Heart right ventricle (tissue), 16 donors: ENCODE results near the gene ENKD1. TPM values are rescaled to one million over a fixed set of nuclear protein-coding genes. Genes with fewer than 3 reads are reported as not detected.

Experiments used
- ATAC-seq, 8 donors: fragments of 200-7000 bp; cut with Tn5 transposase; one replicate each; pipeline ENCODE4 v1.9.1; 2020; ENCODE audit warnings: mild to moderate bottlenecking in 8 of 8, moderate library complexity in 8 of 8, moderate number of reproducible peaks in 1 of 8
- DNase-seq, 2 donors: peaks; one replicate each; pipeline ENCODE4 v3.0.0-alpha.2; 2020
- H3K27ac ChIP-seq, 10 donors: fragments of 200-600 bp; sonication (generic) in 2 of 10; one replicate each; pipeline versions ENCODE4 v1.5.0 to v1.8.0; 2020 to 2022; ENCODE audit warnings: mild to moderate bottlenecking in 3 of 10
- H3K27me3 ChIP-seq, 7 donors: fragments of 200-600 bp; one replicate each; pipeline ENCODE4 v1.8.0; 2021 to 2022; ENCODE audit warnings: mild to moderate bottlenecking in 2 of 7
- H3K36me3 ChIP-seq, 9 donors: fragments of 200-600 bp; sonication (generic) in 1 of 9; one replicate each; pipeline versions ENCODE4 v1.5.0 to v1.8.0; 2020 to 2022; ENCODE audit warnings: mild to moderate bottlenecking in 2 of 9
- H3K4me1 ChIP-seq, 9 donors: fragments of 200-600 bp; sonication (generic) in 1 of 9; one replicate each; pipeline versions ENCODE4 v1.5.0 to v1.8.0; 2020 to 2022; ENCODE audit warnings: mild to moderate bottlenecking in 4 of 9
- H3K4me3 ChIP-seq, 10 donors: fragments of 200-600 bp; sonication (generic) in 2 of 10; one replicate each; pipeline versions ENCODE4 v1.5.0 to v1.8.0; 2020 to 2022; ENCODE audit warnings: mild to moderate bottlenecking in 7 of 10, moderate library complexity in 2 of 10
- H3K9me3 ChIP-seq, 11 donors: fragments of 200-600 bp in 10 of 11; sonication (generic) in 2 of 11; one replicate each; pipeline versions ENCODE4 v1.5.0 to v1.8.0; 2013 to 2022; ENCODE audit warnings: mild to moderate bottlenecking in 2 of 11, control low read depth in 1 of 11, moderate library complexity in 1 of 11
- CTCF ChIP-seq, 9 donors: fragments of 200-600 bp; sonication (generic) in 2 of 9; IDR thresholded peaks; one replicate each; pipeline versions ENCODE4 v1.5.0 to v1.8.0; 2021 to 2022; ENCODE audit warnings: antibody characterized with exemption in 9 of 9, mild to moderate bottlenecking in 5 of 9, moderate library complexity in 1 of 9
- WGBS, 2 donors: extraction: QIAGEN DNeasy Blood & Tissue Kit; methylation state at CpG; one replicate each; pipeline ENCODE4 v1.1.7; 2013; ENCODE audit warnings: inconsistent platforms in 1 of 2; 5-methylcytosine and 5-hydroxymethylcytosine counted together
- intact Hi-C, 10 donors: fragments of 100-400 bp; cut with DNase I; formaldehyde crosslinking; loops; one replicate each; pipeline versions ENCODE4 v1.11.1 to v1.14.2; 2022
- polyA plus RNA-seq, 2 donors: library from polyadenylated mRNA; stranded (reverse); fragments of 200-250 nt; gene quantifications; one replicate each; pipeline ENCODE4 v1.2.3, GENCODE V29; 2013
- total RNA-seq, 10 donors: library from RNA; stranded (reverse); fragmentation: NEBNext Ultra II Directional in 3 of 10; extraction: Animal tissue kit (Norgen Biotek cat#: 25700) in 3 of 10; gene quantifications; one replicate each; pipeline versions ENCODE4 v1.2.1 to v1.2.4, GENCODE V29; 2021 to 2023
- donor health status: Arrhythmogenic right ventricular cardiomyopathy.
- donor health status: ischemic (EF 13 %, LVEDD 7.1; RV severe dilation, severe dysfunction).
- donor health status: healthy with polysubstance abuse.
- donor health status: DM: no; HTN: yes; CAD: no.
- donor health status: DM: no; HTN: no; CAD: no.
- donor health status: ischemic (EF 25% LVEDD 6.9; RV normal size, moderate dysfunction).
- donor health status: ischemic (EF 25% LVEDD 5.7; RV mildly dilated, moderate dysfunction).
- donor health status: healthy.
- donor health status: DM: yes; HTN: yes; CAD: no.
- donor health status: Ischemic cardiomyopathy.
- donor health status: ischemic (EF 35%, LVEDD 5.7; RV mildly dilated, moderate dysfunction).
- donor health status: nonischemic (EF 11% LVEDD 7.7; RV severe dilation, severe dysfunction).
- donor health status: DM: yes; HTN: yes; CAD: no.
- donor health status: PGD.
- donor health status: ischemic (EF 29% LVEDD 5.4; RV normal size, mild dysfunction).
- donor health status: nonischemic (EF 23%, LVEDD 6.1; RV moderate dilation, normal function).

ENKD1 gene
- total and polyA plus RNA-seq, 12 donors = 3.6 to 30.9 (median 8.5) TPM

- TF ChIP-seq CTCF (IDR thresholded peaks at IDR 0.05) = no peak
- no peaks in the 10 kb centered on the region for H3K9me3 ChIP-seq
- no peak for ATAC-seq
- peaks cover 0 to 35% (median 0%) of the 10 kb centered on the region in 9 donors for H3K36me3 ChIP-seq
- no peak for DNase-seq
- peaks cover 0 to 21% (median 14%) of the 10 kb centered on the region in 7 donors for H3K27me3 ChIP-seq
- peak overlapping the region in 4 of 10 donors; percentile 77 to 92 (median 89) for H3K27ac ChIP-seq
- H3K4me3 ChIP-seq = peak overlapping the region; percentile 60 to 95 (median 82)
- intact Hi-C loops = loop anchor here in 1 of 10 donors (10.0 kb wide), 1 partner anchor 94 kb away; the partner anchor contains the start of gene CTCF
- 42 to 44% methylated on average over 17 to 21 of the region's 21 CpGs for WGBS, 2 donors
- H3K4me1 ChIP-seq = peaks cover 11 to 25% (median 19%) of the 10 kb centered on the region in 9 donors
Observed at GRCh38 chr16:67658849-67659674, 7.5 kb downstream of the ENKD1 start.

- DNase-seq (no peak), ATAC-seq (no peak)
- H3K36me3 ChIP-seq = peaks cover 0 to 24% (median 0%) of the 10 kb centered on the region in 9 donors
- H3K4me1 ChIP-seq = peaks cover 14 to 35% (median 27%) of the 10 kb centered on the region in 9 donors
- H3K4me3 ChIP-seq = no peak overlapping the region
- 94 to 95% methylated on average over 18 of the region's 18 CpGs for WGBS, 2 donors
- H3K27ac ChIP-seq = no peak overlapping the region
- H3K27me3 ChIP-seq = peaks cover 0 to 32% (median 26%) of the 10 kb centered on the region in 7 donors
- intact Hi-C loops = loop anchor here in 1 of 10 donors (10.0 kb wide), 1 partner anchor 93 kb away; the partner anchor contains the start of gene CTCF
- H3K9me3 ChIP-seq = no peaks in the 10 kb centered on the region
- TF ChIP-seq CTCF (IDR thresholded peaks at IDR 0.05) = no peak
Observed at GRCh38 chr16:67657751-67658518, 8.6 kb downstream of the ENKD1 start.

- WGBS, 2 donors = 95% methylated on average over 16 of the region's 16 CpGs
- H3K9me3 ChIP-seq = no peaks in the 10 kb centered on the region
- no peak for DNase-seq
- ATAC-seq = no peak
- TF ChIP-seq CTCF (IDR thresholded peaks at IDR 0.05) = no peak
- no peak overlapping the region for H3K4me3 ChIP-seq
- intact Hi-C loops = loop anchor here in 1 of 10 donors (10.0 kb wide), 1 partner anchor 92 kb away; the partner anchor contains the start of gene CTCF
- no peak overlapping the region for H3K27ac ChIP-seq
- H3K4me1 ChIP-seq = peaks cover 14 to 35% (median 27%) of the 10 kb centered on the region in 9 donors
- peaks cover 0 to 17% (median 0%) of the 10 kb centered on the region in 9 donors for H3K36me3 ChIP-seq
- H3K27me3 ChIP-seq = peaks cover 0 to 41% (median 31%) of the 10 kb centered on the region in 7 donors
Observed at GRCh38 chr16:67657017-67657608, 9.4 kb downstream of the ENKD1 start.
